Epithelial cell of proximal tubule (primary cell): ENCODE measurements around the gene RFX7. TPM values are rescaled to one million over a fixed set of nuclear protein-coding genes. Genes with fewer than 3 reads are reported as not detected.

ENCODE experiments used
- DNase-seq: peaks from one replicate; pipeline ENCODE4 v3.0.0-alpha.2; 2011; ENCODE audit warnings: low read depth
- H3K4me3 ChIP-seq: 2 replicates; pipeline ENCODE4 v1.5.1; 2011; ENCODE audit warnings: low read depth, mild to moderate bottlenecking, low read length
- total RNA-seq: library from RNA; depleted of rRNA; stranded (reverse); fragments of >200 nt; gene quantifications from 2 replicates; pipeline ENCODE4 v1.2.3, GENCODE V29; 2015
- TF ChIP-seq, protein P1 (sequence below): conservative IDR thresholded peaks from 2 replicates; pipeline ENCODE4 v1.5.1; 2012; ENCODE audit warnings: low read depth, mild to moderate bottlenecking, low read length

Gene RFX7
- total RNA-seq, 1 donor from 2014 or later, result 4.8 TPM

GRCh38 chr15:56095406-56095805 lies 148.3 kb downstream of the RFX7 start:
- no peak for DNase-seq
- TF ChIP-seq, protein P1, sequence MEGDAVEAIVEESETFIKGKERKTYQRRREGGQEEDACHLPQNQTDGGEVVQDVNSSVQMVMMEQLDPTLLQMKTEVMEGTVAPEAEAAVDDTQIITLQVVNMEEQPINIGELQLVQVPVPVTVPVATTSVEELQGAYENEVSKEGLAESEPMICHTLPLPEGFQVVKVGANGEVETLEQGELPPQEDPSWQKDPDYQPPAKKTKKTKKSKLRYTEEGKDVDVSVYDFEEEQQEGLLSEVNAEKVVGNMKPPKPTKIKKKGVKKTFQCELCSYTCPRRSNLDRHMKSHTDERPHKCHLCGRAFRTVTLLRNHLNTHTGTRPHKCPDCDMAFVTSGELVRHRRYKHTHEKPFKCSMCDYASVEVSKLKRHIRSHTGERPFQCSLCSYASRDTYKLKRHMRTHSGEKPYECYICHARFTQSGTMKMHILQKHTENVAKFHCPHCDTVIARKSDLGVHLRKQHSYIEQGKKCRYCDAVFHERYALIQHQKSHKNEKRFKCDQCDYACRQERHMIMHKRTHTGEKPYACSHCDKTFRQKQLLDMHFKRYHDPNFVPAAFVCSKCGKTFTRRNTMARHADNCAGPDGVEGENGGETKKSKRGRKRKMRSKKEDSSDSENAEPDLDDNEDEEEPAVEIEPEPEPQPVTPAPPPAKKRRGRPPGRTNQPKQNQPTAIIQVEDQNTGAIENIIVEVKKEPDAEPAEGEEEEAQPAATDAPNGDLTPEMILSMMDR, result no peak
- no peak overlapping the region for H3K4me3 ChIP-seq

DNA sequence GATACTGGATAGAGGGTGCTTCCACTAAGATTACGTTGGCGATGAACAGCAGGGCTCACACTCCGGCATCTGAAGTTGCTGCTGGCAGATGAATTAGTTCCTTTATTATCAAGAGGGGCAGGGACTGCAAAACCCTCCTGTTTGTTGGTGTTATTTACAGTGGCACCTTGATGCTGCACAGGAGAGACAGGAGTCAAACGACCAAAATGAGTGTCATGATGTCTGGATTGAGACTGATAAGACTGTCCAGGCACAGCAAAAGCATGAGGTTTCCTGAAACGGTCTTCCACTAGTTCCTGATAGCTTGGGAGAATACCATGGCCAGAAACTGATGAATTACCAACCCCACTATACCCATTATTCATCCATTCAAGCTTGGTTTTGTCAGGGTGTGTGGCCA lies 149.5 kb downstream of the RFX7 start:
- no peak overlapping the region for H3K4me3 ChIP-seq
- TF ChIP-seq, protein P1, result no peak
- DNase-seq, result no peak

- TF ChIP-seq, protein P1, result no peak
These were observed 155.3 kb downstream of the RFX7 start for GRCh38 chr15:56088389-56088788.

GRCh38 chr15:56086566-56086965 lies 157.1 kb downstream of the RFX7 start:
- H3K4me3 ChIP-seq, result no peak overlapping the region
- DNase-seq, result no peak
- TF ChIP-seq, protein P1, result no peak

More at GRCh38 chr15:56088389-56088788, 155.3 kb downstream of the RFX7 start:
- H3K4me3 ChIP-seq, result no peak overlapping the region
- no peak for DNase-seq

- no peak for DNase-seq
- H3K4me3 ChIP-seq, result no peak overlapping the region
- TF ChIP-seq, protein P1, result no peak
These were observed 161.4 kb downstream of the RFX7 start for GRCh38 chr15:56082263-56082761.

GRCh38 chr15:56077081-56077480 lies 166.6 kb downstream of the RFX7 start:
- TF ChIP-seq, protein P1, result no peak
- DNase-seq, result no peak
- no peak overlapping the region for H3K4me3 ChIP-seq

GRCh38 chr15:56076640-56077039 lies 167.0 kb downstream of the RFX7 start:
- no peak for DNase-seq
- H3K4me3 ChIP-seq, result no peak overlapping the region
- TF ChIP-seq, protein P1, result no peak
